Esophagus muscularis mucosa (tissue), 4 donors: Measurements from ENCODE around the gene GABRA5. TPM values are rescaled to one million over a fixed set of nuclear protein-coding genes. Genes with fewer than 3 reads are reported as not detected.
A peak's percentile ranks its signal among the peaks of the same experiment; 100 is the strongest.
"Not testable (repeated sequence)": the region's sequence is repeated elsewhere in the genome, so short reads cannot be mapped to it uniquely, and the experiment has no call there.

Experiments
- DNase-seq: peaks from one replicate; pipeline ENCODE4 v3.0.0-alpha.2; 2017; ENCODE audit errors: extremely low spot score
- H3K27ac ChIP-seq, 4 donors: fragments of 200-600 bp; sonication (generic); replicated peaks in 1 of 4; 1 replicate in 3 of 4; 2 replicates in 1 of 4; pipeline ENCODE4 v1.5.1; 2016 to 2019; ENCODE audit warnings: mild to moderate bottlenecking in 1 of 4
- H3K27me3 ChIP-seq, 4 donors: fragments of 200-600 bp; sonication (generic); one replicate each; pipeline versions ENCODE4 v1.5.1 to v1.6.0; 2016 to 2019
- H3K36me3 ChIP-seq, 4 donors: fragments of 200-600 bp; sonication (generic); one replicate each; pipeline ENCODE4 v1.5.1; 2016 to 2019
- H3K4me1 ChIP-seq, 4 donors: fragments of 200-600 bp; sonication (generic); one replicate each; pipeline ENCODE4 v1.5.1; 2016 to 2019
- H3K4me3 ChIP-seq, 4 donors: fragments of 200-600 bp; sonication (generic); 1 replicate in 2 of 4; 2 replicates in 2 of 4; pipeline ENCODE4 v1.5.1; 2016 to 2019; ENCODE audit warnings: mild to moderate bottlenecking in 4 of 4, moderate library complexity in 1 of 4
- H3K9me3 ChIP-seq, 4 donors: fragments of 200-600 bp; sonication (generic); 1 replicate in 3 of 4; 2 replicates in 1 of 4; pipeline ENCODE4 v1.5.1; 2016 to 2019
- CTCF ChIP-seq, 3 experiments: fragments of 200-600 bp in 2 of 3; fragments of 450-650 bp in 1 of 3; sonication (generic) in 2 of 3; IDR thresholded peaks; one replicate each; pipeline ENCODE4 v1.5.1; 2017 to 2019; ENCODE audit warnings: antibody characterized with exemption in 3 of 3, mild to moderate bottlenecking in 2 of 3, moderate library complexity in 1 of 3
- EP300 ChIP-seq: sonication (generic); formaldehyde crosslinking; IDR thresholded peaks from one replicate; pipeline ENCODE4 v1.6.1; 2017; ENCODE audit warnings: antibody characterized with exemption
- POLR2A ChIP-seq: fragments of 450-650 bp; IDR thresholded peaks from one replicate; pipeline ENCODE4 v1.6.1; 2017; ENCODE audit warnings: antibody characterized with exemption, moderate library complexity, mild to moderate bottlenecking, low read depth
- POLR2AphosphoS5 ChIP-seq, 2 donors: sonication (generic); formaldehyde crosslinking; IDR thresholded peaks; one replicate each; pipeline ENCODE4 v1.6.1; 2017; ENCODE audit warnings: antibody characterized with exemption in 2 of 2
- WGBS: methylation state at CpG from one replicate; pipeline ENCODE4 v1.1.5; 2018; 5-methylcytosine and 5-hydroxymethylcytosine counted together
- intact Hi-C: fragments of 100-400 bp; cut with DNase I; formaldehyde crosslinking; loops from one replicate; pipeline ENCODE4 v1.15.1; 2023
- total RNA-seq, 4 donors: library from RNA; depleted of rRNA; stranded (reverse); fragments of >200 nt; gene quantifications; one replicate each; pipeline versions ENCODE4 v1.1.0 to v1.2.1, GENCODE V29; 2016

Gene GABRA5
- 100 to 1,000 TPM in 1 of 4 donors, 10 to 100 TPM in 3; 10.3 to 103 (median 38.0) TPM for total RNA-seq

GRCh38 chr15:26866298-26867199 is at the start of gene GABRA5:
TSS of gene GABRA5 (plus strand) at chr15:26867062. CDS start at chr15:26869249, 2,187 bp downstream.
- intact Hi-C loops, result loop anchor here (5.0 to 10.0 kb wide), 4 partner anchors 692 to 1359 kb away; no protein-coding TSS in a partner anchor
- peaks cover 0 to 29% (median 0%) of the 10 kb centered on the region in 4 donors for H3K27me3 ChIP-seq
- TF ChIP-seq EP300, result no peak
- TF ChIP-seq POLR2A, result no peak
- peak; percentile 40 to 46 (median 45) for TF ChIP-seq CTCF (IDR thresholded peaks at IDR 0.05)
- TF ChIP-seq POLR2AphosphoS5 (IDR thresholded peaks at IDR 0.05), result peak; percentile 10 to 60
- peak within 1 kb of the TSS; percentile 55 to 81 (median 65) for H3K27ac ChIP-seq
- no peaks in the 10 kb centered on the region for H3K9me3 ChIP-seq
- H3K4me1 ChIP-seq, result peaks cover 5 to 62% (median 35%) of the 10 kb centered on the region in 4 donors
- WGBS, result 39% methylated on average over 25 of the region's 63 CpGs
- DNase-seq, result peak; percentile 72
- peak within 1 kb of the TSS; percentile 53 to 71 (median 64) for H3K4me3 ChIP-seq
- no peaks in the 10 kb centered on the region for H3K36me3 ChIP-seq

- H3K4me1 ChIP-seq, H3K9me3 ChIP-seq, DNase-seq, H3K36me3 ChIP-seq, intact Hi-C loops, H3K27ac ChIP-seq, H3K27me3 ChIP-seq: not testable (repeated sequence)
- WGBS, result 72% methylated on average over 20 of the region's 36 CpGs
- peak overlapping the region in 1 of 4 donors; percentile 19 for H3K4me3 ChIP-seq
Measured at GRCh38 chr15:26831191-26831590, 35.7 kb upstream of the GABRA5 start.

- 59% methylated on average over 7 of the region's 7 CpGs for WGBS
- intact Hi-C loops, result no loop called here
Measured at GRCh38 chr15:26831951-26832350, 34.9 kb upstream of the GABRA5 start.

GRCh38 chr15:26838742-26839460 is 28.0 kb upstream of the GABRA5 start:
- no peaks in the 10 kb centered on the region for H3K4me1 ChIP-seq
- intact Hi-C loops, result no loop called here
- H3K4me3 ChIP-seq, result no peak overlapping the region
- 69% methylated on average over 26 of the region's 26 CpGs for WGBS
- no peaks in the 10 kb centered on the region for H3K36me3 ChIP-seq
- no peak for DNase-seq
- peaks cover 0 to 39% (median 0%) of the 10 kb centered on the region in 4 donors for H3K27me3 ChIP-seq
- no peak overlapping the region for H3K27ac ChIP-seq
- H3K9me3 ChIP-seq, result peaks cover 0 to 10% (median 0%) of the 10 kb centered on the region in 4 donors
- TF ChIP-seq POLR2A (no peak), CTCF (IDR thresholded peaks at IDR 0.05) (peak; percentile 40 to 56 (median 42))

More at GRCh38 chr15:26831951-26832350, 34.9 kb upstream of the GABRA5 start:
- TF ChIP-seq EP300, result no peak
- no peak for TF ChIP-seq POLR2AphosphoS5 (IDR thresholded peaks at IDR 0.05)
- TF ChIP-seq CTCF (IDR thresholded peaks at IDR 0.05), result no peak
- no peak for TF ChIP-seq POLR2A
- Histone ChIP-seq H3K9me3 (peaks cover 0 to 9% (median 0%) of the 10 kb centered on the region in 4 donors), H3K36me3 (no peaks in the 10 kb centered on the region), H3K27ac (no peak overlapping the region), H3K4me3 (no peak overlapping the region), H3K4me1 (no peaks in the 10 kb centered on the region), H3K27me3 (no peaks in the 10 kb centered on the region)
- DNase-seq, result no peak

GRCh38 chr15:26841514-26841913 is 25.3 kb upstream of the GABRA5 start:
- no peaks in the 10 kb centered on the region for H3K4me1 ChIP-seq
- H3K27ac ChIP-seq, result no peak overlapping the region
- H3K36me3 ChIP-seq, result no peaks in the 10 kb centered on the region
- no peak for DNase-seq
- intact Hi-C loops, result no loop called here
- TF ChIP-seq POLR2AphosphoS5 (IDR thresholded peaks at IDR 0.05), result no peak
- TF ChIP-seq CTCF (IDR thresholded peaks at IDR 0.05), result no peak
- TF ChIP-seq EP300, result no peak
- TF ChIP-seq POLR2A, result no peak
- WGBS, result 77% methylated on average over 10 of the region's 10 CpGs
- H3K9me3 ChIP-seq, result peaks cover 0 to 5% (median 0%) of the 10 kb centered on the region in 4 donors
- peaks cover 0 to 39% (median 0%) of the 10 kb centered on the region in 4 donors for H3K27me3 ChIP-seq
- no peak overlapping the region for H3K4me3 ChIP-seq
